KMS-11 (cell line): ENCODE results near the gene TREX2.

Source experiments
- H2AFZ ChIP-seq: fragments of 200-600 bp; sonication (generic); 2 replicates; pipeline ENCODE4 v1.6.1; 2016; ENCODE audit warnings: antibody characterized with exemption, mixed run types, low read depth
- H3K27ac ChIP-seq: fragments of 200-600 bp; sonication (generic); 2 replicates; pipeline ENCODE4 v1.6.1; 2016; ENCODE audit warnings: mild to moderate bottlenecking, mixed run types
- H3K27me3 ChIP-seq: fragments of 200-600 bp; sonication (generic); 2 replicates; pipeline ENCODE4 v1.6.1; 2017; ENCODE audit warnings: mild to moderate bottlenecking, low read depth, mixed run types, moderate library complexity; ENCODE audit not compliant: insufficient read depth
- H3K36me3 ChIP-seq: fragments of 200-600 bp; sonication (generic); 2 replicates; pipeline ENCODE4 v1.6.1; 2017; ENCODE audit warnings: mild to moderate bottlenecking, mixed run types; ENCODE audit not compliant: insufficient read depth
- H3K4me1 ChIP-seq: fragments of 200-600 bp; sonication (generic); 2 replicates; pipeline ENCODE4 v1.6.1; 2016; ENCODE audit warnings: mild to moderate bottlenecking, low read depth, mixed run types; ENCODE audit not compliant: poor library complexity, severe bottlenecking
- H3K4me2 ChIP-seq: fragments of 200-600 bp; sonication (generic); 2 replicates; pipeline ENCODE4 v1.7.0; 2016; ENCODE audit warnings: mild to moderate bottlenecking, mixed run types
- H3K4me3 ChIP-seq: fragments of 200-600 bp; sonication (generic); IDR thresholded peaks from 2 replicates; pipeline ENCODE4 v1.6.1; 2017; ENCODE audit warnings: low read depth, low read length, mixed read lengths; ENCODE audit not compliant: insufficient read depth
- H3K79me2 ChIP-seq: fragments of 200-600 bp; sonication (generic); 2 replicates; pipeline ENCODE4 v1.6.1; 2016; ENCODE audit warnings: low read depth, mixed run types; ENCODE audit not compliant: insufficient read depth
- H3K9ac ChIP-seq: fragments of 200-600 bp; sonication (generic); 2 replicates; pipeline ENCODE4 v1.6.1; 2016; ENCODE audit warnings: mild to moderate bottlenecking, mixed run types
- H4K20me1 ChIP-seq: fragments of 200-600 bp; sonication (generic); 2 replicates; pipeline ENCODE4 v1.6.1; 2016; ENCODE audit warnings: mild to moderate bottlenecking, mixed run types; ENCODE audit not compliant: insufficient read depth
- TF ChIP-seq, protein P1 (sequence below): fragments of 200-600 bp; sonication (generic); conservative IDR thresholded peaks from 2 replicates; pipeline ENCODE4 v1.6.1; 2017; ENCODE audit warnings: low read depth, mild to moderate bottlenecking, antibody characterized with exemption, low read length, moderate library complexity, mixed read lengths

The TREX2 gene

DNA sequence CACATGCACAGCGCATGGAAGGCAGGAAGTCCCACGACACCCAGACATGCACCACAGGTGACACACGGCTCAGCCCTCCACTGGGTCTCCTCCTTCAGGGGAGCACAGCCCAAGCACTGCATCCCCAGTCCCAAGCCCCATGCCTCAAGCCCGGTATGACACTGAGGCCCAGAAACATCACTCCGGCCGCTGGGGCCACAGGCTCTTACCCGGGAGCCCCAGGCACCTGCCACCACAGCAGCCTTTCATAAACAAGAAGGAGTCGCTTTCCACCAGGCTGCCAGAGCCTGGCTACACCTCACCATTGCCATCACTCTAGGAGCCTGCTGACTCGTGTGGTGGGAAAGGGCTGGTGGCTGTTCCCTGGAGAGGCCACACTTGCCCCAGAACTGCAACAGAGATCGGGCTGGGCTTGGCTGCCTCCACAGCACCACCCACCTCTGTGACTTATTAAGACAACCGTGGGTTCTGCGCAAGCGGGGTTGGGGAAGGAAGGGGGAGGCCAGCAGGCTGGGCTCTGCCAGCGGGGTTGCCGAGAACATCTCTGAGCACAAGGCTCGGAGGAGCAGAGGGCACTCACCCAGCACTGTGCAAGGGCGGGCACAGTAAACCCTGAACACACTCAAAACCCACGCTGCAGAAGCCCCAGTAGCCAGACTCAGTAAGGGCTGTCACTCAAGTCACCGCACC is 20.0 kb upstream of the TREX2 start:
- no peak overlapping the region for H3K9ac ChIP-seq
- no peak overlapping the region for H3K27ac ChIP-seq
- TF ChIP-seq, protein P1, sequence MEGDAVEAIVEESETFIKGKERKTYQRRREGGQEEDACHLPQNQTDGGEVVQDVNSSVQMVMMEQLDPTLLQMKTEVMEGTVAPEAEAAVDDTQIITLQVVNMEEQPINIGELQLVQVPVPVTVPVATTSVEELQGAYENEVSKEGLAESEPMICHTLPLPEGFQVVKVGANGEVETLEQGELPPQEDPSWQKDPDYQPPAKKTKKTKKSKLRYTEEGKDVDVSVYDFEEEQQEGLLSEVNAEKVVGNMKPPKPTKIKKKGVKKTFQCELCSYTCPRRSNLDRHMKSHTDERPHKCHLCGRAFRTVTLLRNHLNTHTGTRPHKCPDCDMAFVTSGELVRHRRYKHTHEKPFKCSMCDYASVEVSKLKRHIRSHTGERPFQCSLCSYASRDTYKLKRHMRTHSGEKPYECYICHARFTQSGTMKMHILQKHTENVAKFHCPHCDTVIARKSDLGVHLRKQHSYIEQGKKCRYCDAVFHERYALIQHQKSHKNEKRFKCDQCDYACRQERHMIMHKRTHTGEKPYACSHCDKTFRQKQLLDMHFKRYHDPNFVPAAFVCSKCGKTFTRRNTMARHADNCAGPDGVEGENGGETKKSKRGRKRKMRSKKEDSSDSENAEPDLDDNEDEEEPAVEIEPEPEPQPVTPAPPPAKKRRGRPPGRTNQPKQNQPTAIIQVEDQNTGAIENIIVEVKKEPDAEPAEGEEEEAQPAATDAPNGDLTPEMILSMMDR, result no peak
- no peak overlapping the region for H3K4me2 ChIP-seq
- H3K36me3 ChIP-seq, result no peaks in the 10 kb centered on the region
- H3K27me3 ChIP-seq, result no peaks in the 10 kb centered on the region
- H4K20me1 ChIP-seq, result no peaks in the 10 kb centered on the region
- no peak overlapping the region for H3K4me3 ChIP-seq
- H3K4me1 ChIP-seq, result no peaks in the 10 kb centered on the region
- H3K79me2 ChIP-seq, result no peaks in the 10 kb centered on the region; the same call in 1 of the 2 replicates
- H2AFZ ChIP-seq, result no peak overlapping the region

DNA sequence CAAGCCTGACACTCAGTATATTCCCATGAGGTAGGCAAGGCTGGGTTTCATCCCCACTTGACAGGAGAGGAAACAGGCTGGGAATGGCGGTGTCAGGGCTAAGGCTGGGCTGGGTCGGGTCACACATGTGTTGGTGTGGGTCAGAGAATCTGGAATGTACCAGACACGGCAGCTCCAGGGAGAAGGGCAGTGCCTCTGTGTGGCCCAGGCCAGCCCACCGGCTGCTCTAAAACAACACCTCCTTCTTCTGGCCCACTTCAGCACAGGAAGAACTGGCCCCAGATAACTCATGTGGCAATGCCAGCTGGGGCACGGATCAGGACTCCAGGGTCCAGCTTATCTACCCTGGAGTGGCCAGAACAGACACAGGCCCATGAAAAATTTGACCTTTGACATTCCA is 18.3 kb upstream of the TREX2 start:
- Histone ChIP-seq H3K27me3 (no peaks in the 10 kb centered on the region), H4K20me1 (no peaks in the 10 kb centered on the region)
- TF ChIP-seq, protein P1, result no peak

DNA sequence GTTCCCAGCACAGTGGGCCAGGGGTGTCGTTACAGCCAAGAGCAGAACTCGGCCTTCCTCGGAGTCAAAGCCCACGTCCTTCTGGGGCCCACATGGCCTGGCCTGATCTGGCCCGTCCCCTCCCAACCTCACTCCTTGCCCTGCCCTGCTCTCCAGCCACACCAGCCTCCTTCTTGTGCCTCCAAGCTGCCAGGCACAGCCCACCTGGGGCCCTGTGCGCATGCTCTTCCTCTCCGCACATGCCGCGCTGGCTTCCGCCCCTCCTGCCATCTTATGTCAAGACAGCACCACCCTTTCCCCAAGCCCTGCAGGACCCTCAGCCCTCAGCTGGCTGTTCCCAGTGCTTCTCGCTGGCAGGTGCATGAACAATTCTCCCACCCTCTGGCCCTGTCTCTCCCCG is 17.7 kb upstream of the TREX2 start:
- Histone ChIP-seq H4K20me1 (no peaks in the 10 kb centered on the region), H3K27ac (no peak overlapping the region), H3K9ac (no peak overlapping the region), H3K4me1 (no peaks in the 10 kb centered on the region), H3K4me3 (no peak overlapping the region), H3K36me3 (no peaks in the 10 kb centered on the region), H3K79me2 (no peaks in the 10 kb centered on the region), H2AFZ (no peak overlapping the region), H3K27me3 (no peaks in the 10 kb centered on the region), H3K4me2 (no peak overlapping the region)
- TF ChIP-seq, protein P1, result no peak

More for the DNA sequence above, 18.3 kb upstream of the TREX2 start:
- no peak overlapping the region for H3K27ac ChIP-seq
- no peak overlapping the region for H2AFZ ChIP-seq
- H3K4me2 ChIP-seq, result no peak overlapping the region
- no peaks in the 10 kb centered on the region for H3K4me1 ChIP-seq
- H3K4me3 ChIP-seq, result no peak overlapping the region
- H3K79me2 ChIP-seq, result no peaks in the 10 kb centered on the region; the same call in 1 of the 2 replicates
- H3K36me3 ChIP-seq, result no peaks in the 10 kb centered on the region
- no peak overlapping the region for H3K9ac ChIP-seq

GRCh38 chrX:153463031-153463430 is 17.2 kb upstream of the TREX2 start:
- Histone ChIP-seq H3K4me2 (no peak overlapping the region), H3K27me3 (no peaks in the 10 kb centered on the region), H3K4me3 (no peak overlapping the region), H2AFZ (no peak overlapping the region), H3K79me2 (no peaks in the 10 kb centered on the region), H3K36me3 (no peaks in the 10 kb centered on the region), H3K4me1 (no peaks in the 10 kb centered on the region), H3K9ac (no peak overlapping the region), H3K27ac (no peak overlapping the region), H4K20me1 (no peaks in the 10 kb centered on the region)
- TF ChIP-seq, protein P1, result no peak
